ENCODE results near the gene PLPPR1.
"Not testable (repeated sequence)": the region's sequence is repeated elsewhere in the genome, so short reads cannot be mapped to it uniquely, and the experiment has no call there.

Gene PLPPR1

DNA sequence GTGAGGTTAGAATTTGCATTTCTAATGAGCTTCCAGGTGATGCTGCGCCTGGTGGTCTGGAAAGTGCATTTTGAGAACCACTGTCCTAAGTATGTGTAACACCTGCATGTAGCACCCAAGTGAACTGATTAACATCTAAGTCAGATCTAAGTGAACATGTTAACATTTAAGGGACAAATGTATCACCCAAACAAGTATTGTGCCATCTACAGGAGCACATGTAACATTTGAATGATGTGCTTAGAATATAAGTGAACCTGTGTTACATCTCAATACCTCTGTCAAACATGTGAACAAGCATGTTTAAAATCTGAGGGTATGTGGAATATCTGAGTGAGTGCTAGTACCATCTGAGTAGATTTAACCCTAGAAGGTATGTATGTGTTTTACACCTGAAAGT is 68.7 kb downstream of the PLPPR1 start:
- Mint-ChIP-seq H3K9me3 (peaks cover 20% of the 10 kb centered on the region), H3K4me1 (no peaks in the 10 kb centered on the region), H3K27me3 (no peaks in the 10 kb centered on the region), H3K27ac (ENCODE audit: low read depth) (no peak overlapping the region), H3K4me3 (no peak overlapping the region), H3K36me3 (ENCODE audit: insufficient read depth) (no peaks in the 10 kb centered on the region)
- DNase-seq (ENCODE audit: low spot score in 2 of 2) (no peak), ATAC-seq (replicated peaks; ENCODE audit: extremely low read depth, poor library complexity, severe bottlenecking) (no peak)

DNA sequence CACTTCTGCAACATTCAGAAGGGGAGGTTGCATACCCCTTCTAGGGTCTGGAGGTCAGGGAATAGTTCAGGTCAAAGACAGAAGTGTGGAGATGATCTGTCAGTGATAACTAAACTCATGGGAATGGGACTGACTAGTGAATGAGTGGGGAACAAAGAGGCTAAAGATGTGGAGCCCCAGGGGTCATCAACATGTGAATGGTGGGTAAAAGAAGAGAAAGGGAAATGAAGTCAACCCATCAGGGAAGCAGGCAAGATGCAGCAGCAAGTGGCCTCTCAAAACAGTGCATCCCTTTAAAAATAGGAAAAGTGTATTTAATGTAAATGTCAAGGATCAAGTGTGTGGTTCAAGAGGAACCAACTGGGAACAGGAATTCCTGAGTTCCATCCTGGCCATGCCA is 69.9 kb downstream of the PLPPR1 start:
- Mint-ChIP-seq H3K27me3 (no peaks in the 10 kb centered on the region), H3K4me3 (no peak overlapping the region), H3K27ac (ENCODE audit: low read depth) (no peak overlapping the region), H3K9me3 (peaks cover 20% of the 10 kb centered on the region), H3K36me3 (ENCODE audit: insufficient read depth) (no peaks in the 10 kb centered on the region), H3K4me1 (no peaks in the 10 kb centered on the region)
- DNase-seq (ENCODE audit: low spot score in 2 of 2) (no peak), ATAC-seq (replicated peaks; ENCODE audit: extremely low read depth, poor library complexity, severe bottlenecking) (no peak)

DNA sequence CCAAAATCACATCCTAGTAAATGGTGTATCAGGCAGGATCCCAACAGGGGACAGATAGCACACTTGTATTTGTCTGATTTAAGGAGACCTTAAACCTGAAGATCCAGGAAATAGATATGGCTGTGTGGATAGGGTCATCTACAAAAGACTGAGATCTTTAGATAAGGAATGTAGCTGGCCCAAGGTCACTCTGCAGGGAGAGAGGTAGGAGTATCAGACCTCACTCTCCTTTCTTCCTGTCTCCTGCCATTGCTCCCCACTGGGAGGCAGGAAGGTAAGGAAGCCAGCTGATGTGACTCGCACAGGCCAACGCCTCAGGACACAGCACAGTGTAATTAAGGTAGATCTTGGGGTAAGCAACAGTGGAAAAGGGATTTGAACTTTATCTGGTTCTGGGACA is 85.8 kb downstream of the PLPPR1 start:
- H3K4me3 Mint-ChIP-seq: no peak overlapping the region
- H3K9me3 Mint-ChIP-seq: peaks cover 7% of the 10 kb centered on the region
- no peak for ATAC-seq (replicated peaks; ENCODE audit: extremely low read depth, poor library complexity, severe bottlenecking)
- no peak overlapping the region for H3K27ac Mint-ChIP-seq (ENCODE audit: low read depth)
- no peaks in the 10 kb centered on the region for H3K27me3 Mint-ChIP-seq
- no peaks in the 10 kb centered on the region for H3K36me3 Mint-ChIP-seq (ENCODE audit: insufficient read depth)
- H3K4me1 Mint-ChIP-seq: no peaks in the 10 kb centered on the region
- DNase-seq (ENCODE audit: low spot score in 2 of 2): no peak

DNA sequence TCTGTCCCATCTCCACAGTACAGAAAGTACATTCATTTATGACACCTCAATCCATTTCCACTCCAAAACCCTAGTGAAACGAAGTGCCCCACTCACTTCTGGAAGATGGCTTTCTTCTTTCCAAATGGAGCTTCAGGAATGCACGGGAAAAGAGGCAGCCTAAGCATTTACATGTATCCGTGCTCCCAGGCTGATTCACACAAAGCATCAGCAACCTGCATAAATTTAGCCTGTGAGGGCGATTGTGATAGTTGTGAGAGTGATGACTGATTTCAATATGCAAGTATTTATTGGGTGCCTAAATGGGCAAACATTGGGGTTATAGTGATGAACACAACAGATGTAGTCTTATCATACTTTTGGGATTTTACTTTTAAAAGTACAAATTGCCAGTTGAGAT is 86.6 kb downstream of the PLPPR1 start:
- Mint-ChIP-seq H3K9me3 (peaks cover 7% of the 10 kb centered on the region), H3K36me3 (ENCODE audit: insufficient read depth) (no peaks in the 10 kb centered on the region)

DNA sequence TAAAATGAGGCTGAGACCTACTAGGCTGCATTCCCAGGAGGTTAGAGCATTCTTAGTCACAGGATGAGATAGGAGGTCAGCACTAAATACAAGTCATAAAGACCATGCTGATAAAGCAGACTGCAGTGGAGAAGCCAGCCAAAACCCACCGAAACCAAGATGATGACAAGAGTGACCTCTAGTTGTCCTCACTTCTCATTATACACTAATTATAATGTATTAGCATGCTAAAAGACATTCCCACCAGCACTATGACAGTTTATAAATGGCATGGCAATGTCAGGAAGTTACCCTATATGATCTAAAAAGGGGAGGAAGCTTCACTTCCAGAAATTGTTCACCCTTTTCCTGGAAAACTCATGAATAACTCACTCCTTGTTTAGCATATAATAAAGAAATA is 88.6 kb downstream of the PLPPR1 start:
- no peaks in the 10 kb centered on the region for H3K4me1 Mint-ChIP-seq
- H3K36me3 Mint-ChIP-seq (ENCODE audit: insufficient read depth): no peaks in the 10 kb centered on the region
- H3K27ac Mint-ChIP-seq (ENCODE audit: low read depth): no peak overlapping the region
- H3K9me3 Mint-ChIP-seq: peaks cover 7% of the 10 kb centered on the region
- ATAC-seq (replicated peaks; ENCODE audit: extremely low read depth, poor library complexity, severe bottlenecking) (no peak), DNase-seq (ENCODE audit: low spot score in 2 of 2) (no peak)
- H3K27me3 Mint-ChIP-seq: no peaks in the 10 kb centered on the region
- no peak overlapping the region for H3K4me3 Mint-ChIP-seq

More for the DNA sequence above, 86.6 kb downstream of the PLPPR1 start:
- Mint-ChIP-seq H3K4me1 (no peaks in the 10 kb centered on the region), H3K27me3 (no peaks in the 10 kb centered on the region), H3K4me3 (no peak overlapping the region), H3K27ac (ENCODE audit: low read depth) (no peak overlapping the region)
- DNase-seq (ENCODE audit: low spot score in 2 of 2) (no peak), ATAC-seq (replicated peaks; ENCODE audit: extremely low read depth, poor library complexity, severe bottlenecking) (no peak)

DNA sequence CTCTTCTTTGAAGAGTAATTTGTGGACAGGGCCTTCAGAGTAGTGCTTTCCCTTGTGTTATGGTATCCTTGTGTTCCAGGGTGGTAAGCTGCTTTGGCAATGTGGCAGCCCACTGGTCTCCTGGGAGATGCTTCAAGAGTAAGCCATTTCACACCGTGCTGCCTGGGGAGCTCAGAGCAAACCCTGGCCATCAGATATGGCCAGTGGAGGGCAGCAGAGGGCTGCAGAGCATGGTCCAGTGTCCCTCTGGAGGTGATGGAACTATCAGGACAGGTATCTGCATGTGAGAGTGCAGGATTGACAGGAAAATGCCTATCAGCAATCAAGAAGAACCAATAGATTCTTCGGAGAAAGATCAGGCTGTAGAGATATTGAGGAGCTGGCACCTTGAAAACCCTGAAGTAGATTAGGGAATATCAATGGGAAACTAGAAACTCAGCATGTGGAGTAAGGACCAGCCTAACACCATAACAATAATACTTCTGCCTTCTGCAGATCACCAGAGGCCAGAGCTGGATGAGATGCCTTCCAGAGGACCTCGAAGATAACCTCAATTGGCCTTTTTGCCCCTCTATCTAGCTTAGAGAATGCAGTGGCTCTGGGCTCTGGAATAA is 90.8 kb downstream of the PLPPR1 start:
- no peaks in the 10 kb centered on the region for H3K27me3 Mint-ChIP-seq
- DNase-seq (ENCODE audit: low spot score in 2 of 2) (no peak), ATAC-seq (replicated peaks; ENCODE audit: extremely low read depth, poor library complexity, severe bottlenecking) (no peak)
- no peak overlapping the region for H3K27ac Mint-ChIP-seq (ENCODE audit: low read depth)
- H3K36me3 Mint-ChIP-seq (ENCODE audit: insufficient read depth): no peaks in the 10 kb centered on the region
- H3K4me3 Mint-ChIP-seq: no peak overlapping the region
- H3K9me3 Mint-ChIP-seq: peaks cover 7% of the 10 kb centered on the region
- no peaks in the 10 kb centered on the region for H3K4me1 Mint-ChIP-seq

DNA sequence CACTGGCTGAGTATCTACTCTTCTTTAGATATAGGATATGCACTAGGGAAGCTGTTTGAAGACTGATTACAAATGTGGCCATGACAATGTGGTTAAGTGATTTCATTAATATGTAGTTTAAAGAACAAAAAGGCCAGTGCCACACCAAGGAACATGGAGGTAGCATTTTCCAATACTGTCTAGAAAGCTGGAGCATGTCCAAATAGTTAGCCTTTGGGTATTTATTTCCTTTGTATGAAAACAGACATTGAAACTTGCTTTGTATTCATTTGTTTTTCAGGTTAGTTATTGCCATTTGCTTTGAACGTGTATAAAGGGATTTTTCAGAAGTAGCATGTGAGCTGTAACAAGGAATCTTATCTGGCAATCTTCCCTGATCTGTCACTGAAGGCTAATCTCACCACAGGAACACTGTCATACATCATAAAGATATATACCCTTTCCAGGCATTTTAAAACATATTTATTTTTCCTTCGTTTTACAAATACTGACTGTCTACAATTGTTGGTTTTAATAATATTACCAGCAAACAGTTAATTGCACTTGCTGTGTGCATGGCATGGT is 93.4 kb downstream of the PLPPR1 start:
- no peaks in the 10 kb centered on the region for H3K27me3 Mint-ChIP-seq
- no peaks in the 10 kb centered on the region for H3K36me3 Mint-ChIP-seq (ENCODE audit: insufficient read depth)
- H3K9me3 Mint-ChIP-seq: peaks cover 11% of the 10 kb centered on the region
- DNase-seq (ENCODE audit: low spot score in 2 of 2): no peak
- H3K4me1 Mint-ChIP-seq: no peaks in the 10 kb centered on the region
- ATAC-seq (replicated peaks; ENCODE audit: extremely low read depth, poor library complexity, severe bottlenecking): no peak
- no peak overlapping the region for H3K4me3 Mint-ChIP-seq
- H3K27ac Mint-ChIP-seq (ENCODE audit: low read depth): no peak overlapping the region

DNA sequence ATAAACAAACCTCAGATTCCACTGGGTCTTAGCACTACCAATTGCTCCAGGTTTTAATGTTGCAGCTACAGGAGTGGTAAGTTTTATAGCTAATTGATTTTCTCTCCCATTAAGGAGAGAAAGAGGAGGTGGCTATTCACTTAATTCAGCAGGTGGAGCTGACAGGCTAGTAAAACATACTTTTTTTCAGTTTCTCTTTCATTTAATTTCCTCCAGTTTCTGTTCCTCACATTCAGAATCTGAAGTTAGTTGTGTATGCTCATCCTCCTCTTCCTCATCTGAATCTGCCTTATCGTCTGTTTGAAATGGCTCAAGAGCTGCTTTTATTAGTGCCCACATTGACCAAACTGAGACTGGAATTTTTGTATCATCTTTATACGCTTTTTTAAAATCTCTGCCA is 98.0 kb downstream of the PLPPR1 start:
- no peak for ATAC-seq (replicated peaks; ENCODE audit: extremely low read depth, poor library complexity, severe bottlenecking)
- H3K4me3 Mint-ChIP-seq: no peak overlapping the region
- no peaks in the 10 kb centered on the region for H3K36me3 Mint-ChIP-seq (ENCODE audit: insufficient read depth)
- no peaks in the 10 kb centered on the region for H3K4me1 Mint-ChIP-seq
- peaks cover 7% of the 10 kb centered on the region for H3K9me3 Mint-ChIP-seq
- DNase-seq (ENCODE audit: low spot score in 2 of 2): no peak
- no peaks in the 10 kb centered on the region for H3K27me3 Mint-ChIP-seq
- H3K27ac Mint-ChIP-seq (ENCODE audit: low read depth): no peak overlapping the region

DNA sequence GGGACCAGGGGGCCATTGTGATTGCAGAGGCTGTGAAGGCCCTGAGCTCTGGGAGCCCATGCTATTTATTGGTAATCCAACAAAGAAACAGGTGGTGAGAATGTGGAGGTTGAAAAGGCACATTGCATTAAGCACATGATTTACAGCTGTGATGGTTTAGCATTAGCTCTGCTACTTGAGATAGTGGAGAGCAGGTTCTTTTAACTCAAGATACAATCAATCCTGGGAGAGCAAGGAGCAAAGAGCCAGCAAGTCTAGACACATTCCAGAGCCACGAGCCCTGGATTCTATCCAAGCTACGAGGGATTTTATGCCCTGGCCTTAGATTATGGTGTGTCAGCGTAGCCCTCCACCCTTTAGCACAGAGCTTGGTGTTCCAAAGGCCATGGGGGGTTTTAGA is 98.8 kb downstream of the PLPPR1 start:
- not testable (repeated sequence) for DNase-seq (ENCODE audit: low spot score in 2 of 2); H3K27ac Mint-ChIP-seq (ENCODE audit: low read depth); H3K4me1 Mint-ChIP-seq; H3K9me3 Mint-ChIP-seq; H3K36me3 Mint-ChIP-seq (ENCODE audit: insufficient read depth); H3K27me3 Mint-ChIP-seq; ATAC-seq (replicated peaks; ENCODE audit: extremely low read depth, poor library complexity, severe bottlenecking); H3K4me3 Mint-ChIP-seq

DNA sequence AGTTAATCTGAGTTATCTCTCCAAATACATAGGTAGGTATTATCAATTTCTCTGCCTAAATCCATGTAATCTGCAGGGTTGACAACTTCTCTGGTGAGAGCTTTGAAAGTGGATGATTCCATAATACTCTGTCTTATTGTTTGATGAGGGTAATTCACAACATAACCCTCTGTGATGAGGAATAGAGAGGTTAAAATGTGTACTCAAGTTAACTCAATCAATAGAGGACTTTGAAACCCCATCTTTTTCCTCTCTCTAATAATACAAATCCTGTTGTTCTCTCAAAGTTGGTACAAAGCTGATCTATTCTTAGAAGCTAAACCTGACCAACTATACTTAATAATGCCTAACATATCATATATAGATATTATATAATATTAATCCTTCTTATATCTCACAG is 100.1 kb downstream of the PLPPR1 start:
- DNase-seq (ENCODE audit: low spot score in 2 of 2) (no peak), ATAC-seq (replicated peaks; ENCODE audit: extremely low read depth, poor library complexity, severe bottlenecking) (no peak)
- Mint-ChIP-seq H3K4me3 (no peak overlapping the region), H3K4me1 (no peaks in the 10 kb centered on the region), H3K9me3 (peaks cover 7% of the 10 kb centered on the region), H3K27me3 (no peaks in the 10 kb centered on the region), H3K27ac (ENCODE audit: low read depth) (no peak overlapping the region), H3K36me3 (ENCODE audit: insufficient read depth) (no peaks in the 10 kb centered on the region)

DNA sequence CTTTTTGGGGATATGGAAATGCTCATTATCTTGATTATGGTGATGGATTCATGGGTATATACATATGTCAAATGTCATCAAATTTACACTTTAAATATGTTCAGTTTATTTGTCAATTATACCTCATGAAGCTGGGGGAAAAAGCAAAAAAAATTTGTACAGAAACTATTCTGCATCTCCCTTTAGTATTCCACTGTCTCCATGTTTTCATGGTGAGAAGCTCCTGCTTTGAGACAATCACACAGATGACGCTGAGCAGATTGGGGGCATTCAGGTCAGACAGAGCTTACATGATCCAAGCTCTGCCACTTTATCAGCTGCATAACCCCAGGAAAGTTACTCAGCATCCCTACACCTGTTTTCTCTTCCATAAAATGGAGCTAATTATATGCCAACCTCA is 101.5 kb downstream of the PLPPR1 start:
- Mint-ChIP-seq H3K4me3 (no peak overlapping the region), H3K27ac (ENCODE audit: low read depth) (no peak overlapping the region), H3K4me1 (no peaks in the 10 kb centered on the region), H3K27me3 (no peaks in the 10 kb centered on the region), H3K36me3 (ENCODE audit: insufficient read depth) (no peaks in the 10 kb centered on the region), H3K9me3 (peaks cover 7% of the 10 kb centered on the region)
- DNase-seq (ENCODE audit: low spot score in 2 of 2) (no peak), ATAC-seq (replicated peaks; ENCODE audit: extremely low read depth, poor library complexity, severe bottlenecking) (no peak)

DNA sequence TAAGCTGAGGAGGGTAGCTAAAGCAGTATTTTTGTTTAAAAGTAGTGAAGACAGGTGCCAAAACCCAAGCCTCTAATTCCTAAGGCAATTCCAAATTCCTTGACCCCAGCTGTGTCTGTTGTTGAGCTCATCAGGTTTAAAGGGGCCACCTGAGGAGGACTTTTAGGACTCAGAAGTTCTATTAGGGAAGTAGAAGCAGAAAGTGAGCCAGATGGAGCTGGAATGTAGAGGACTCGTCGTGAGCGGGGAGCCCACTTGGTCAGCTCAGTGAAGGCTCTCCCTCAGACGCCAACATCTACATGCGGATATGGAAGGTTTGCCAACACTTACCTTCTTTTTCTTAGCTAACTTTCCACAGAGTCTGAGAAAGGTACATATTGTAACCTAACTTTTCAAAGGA is 102.8 kb downstream of the PLPPR1 start:
- H3K27me3 Mint-ChIP-seq: no peaks in the 10 kb centered on the region
- DNase-seq (ENCODE audit: low spot score in 2 of 2): no peak
- no peaks in the 10 kb centered on the region for H3K36me3 Mint-ChIP-seq (ENCODE audit: insufficient read depth)
- H3K9me3 Mint-ChIP-seq: peaks cover 7% of the 10 kb centered on the region
- H3K4me3 Mint-ChIP-seq: no peak overlapping the region
- ATAC-seq (replicated peaks; ENCODE audit: extremely low read depth, poor library complexity, severe bottlenecking): no peak
- no peaks in the 10 kb centered on the region for H3K4me1 Mint-ChIP-seq
- no peak overlapping the region for H3K27ac Mint-ChIP-seq (ENCODE audit: low read depth)

DNA sequence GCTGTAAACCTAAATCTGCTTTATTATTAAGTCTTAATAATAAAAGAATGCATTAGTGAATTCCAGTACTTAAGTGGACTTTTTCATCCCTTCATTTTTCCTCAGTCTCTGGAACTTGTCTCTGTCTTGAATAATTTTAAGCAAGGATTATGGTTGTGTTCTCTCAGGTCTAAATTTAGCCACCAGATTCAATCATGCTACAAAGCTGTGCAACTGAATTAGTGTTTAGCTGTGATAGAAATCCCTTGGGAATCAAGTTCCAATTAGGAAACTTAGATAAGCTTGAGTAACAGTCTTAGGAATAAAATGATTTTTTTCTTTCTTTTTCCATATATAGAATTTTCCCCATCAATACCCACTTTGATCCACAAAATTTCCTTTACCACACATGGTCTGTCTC is 104.3 kb downstream of the PLPPR1 start:
- Mint-ChIP-seq H3K9me3 (no peaks in the 10 kb centered on the region), H3K27ac (ENCODE audit: low read depth) (no peak overlapping the region), H3K27me3 (no peaks in the 10 kb centered on the region), H3K4me1 (no peaks in the 10 kb centered on the region), H3K36me3 (ENCODE audit: insufficient read depth) (no peaks in the 10 kb centered on the region), H3K4me3 (no peak overlapping the region)
- DNase-seq (ENCODE audit: low spot score in 2 of 2) (no peak), ATAC-seq (replicated peaks; ENCODE audit: extremely low read depth, poor library complexity, severe bottlenecking) (no peak)

Data from central memory CD8-positive, alpha-beta T cell (primary cell).